Liver (tissue), 3 donors: Measurements from ENCODE around the gene PXDN.

ENCODE experiments used
- CTCF ChIP-seq: fragments of 150-350 bp; IDR thresholded peaks from 2 replicates; pipeline ENCODE4 v1.5.1; 2017; ENCODE audit warnings: improper control_type of control experiment, low read depth, low read length; ENCODE audit not compliant: missing input control
- JUND ChIP-seq, 2 donors: IDR thresholded peaks; 2 replicates each; pipeline ENCODE4 v1.6.1; 2016; ENCODE audit warnings: antibody characterized with exemption in 2 of 2
- REST ChIP-seq: IDR thresholded peaks from 2 replicates; pipeline ENCODE4 v1.6.1; 2016; ENCODE audit warnings: antibody characterized with exemption, mild to moderate bottlenecking
- donor health status: healthy.
- donor health status: healthy.

- TF ChIP-seq CTCF (no peak), JUND (IDR thresholded peaks at IDR 0.05) (no peak), REST (no peak)
Measured at GRCh38 chr2:1775511-1776035, 31.3 kb upstream of the PXDN start.
